Loucy (cell line): ENCODE measurements around the gene ELOA.

ENCODE experiments used
- H2AFZ ChIP-seq: fragments of 200-600 bp; sonication (generic); 2 replicates; pipeline ENCODE4 v1.6.0; 2016; ENCODE audit warnings: antibody characterized with exemption, mild to moderate bottlenecking, low read length, moderate library complexity
- H3F3A ChIP-seq: fragments of 200-600 bp; 2 replicates; pipeline ENCODE4 v1.6.0; 2016; ENCODE audit warnings: antibody characterized with exemption, low read depth, mild to moderate bottlenecking
- H3K27me3 ChIP-seq: fragments of 200-600 bp; sonication (generic); 2 replicates; pipeline ENCODE4 v1.6.1; 2014; ENCODE audit warnings: low read length, mild to moderate bottlenecking; ENCODE audit not compliant: insufficient read depth, poor library complexity, severe bottlenecking
- H3K36me3 ChIP-seq: fragments of 200-600 bp; sonication (generic); 2 replicates; pipeline ENCODE4 v1.6.1; 2016; ENCODE audit warnings: low read length; ENCODE audit not compliant: insufficient read depth
- H3K4me1 ChIP-seq: fragments of 200-600 bp; sonication (generic); 2 replicates; pipeline ENCODE4 v1.5.1; 2014; ENCODE audit warnings: low read length, mild to moderate bottlenecking; ENCODE audit not compliant: insufficient read depth, poor library complexity, severe bottlenecking
- H3K4me2 ChIP-seq: fragments of 200-600 bp; sonication (generic); 2 replicates; pipeline ENCODE4 v1.6.0; 2014; ENCODE audit warnings: antibody characterized with exemption, low read length, low read depth, mild to moderate bottlenecking; ENCODE audit not compliant: poor library complexity, severe bottlenecking
- H3K4me3 ChIP-seq: fragments of 200-600 bp; sonication (generic); 2 replicates; pipeline ENCODE4 v1.5.1; 2014; ENCODE audit warnings: low read length, mild to moderate bottlenecking, mixed read lengths; ENCODE audit not compliant: poor library complexity, severe bottlenecking
- H3K79me2 ChIP-seq: fragments of 200-600 bp; sonication (generic); 2 replicates; pipeline ENCODE4 v1.6.1; 2014; ENCODE audit warnings: low read length; ENCODE audit not compliant: insufficient read depth
- H3K9ac ChIP-seq: fragments of 200-600 bp; sonication (generic); 2 replicates; pipeline ENCODE4 v1.6.0; 2014; ENCODE audit warnings: mild to moderate bottlenecking, low read depth, low read length, moderate library complexity; ENCODE audit not compliant: poor library complexity, severe bottlenecking
- H3K9me2 ChIP-seq: fragments of 200-600 bp; sonication (generic); replicated peaks from 2 replicates; pipeline ENCODE4 v1.6.1; 2016; ENCODE audit warnings: low read depth, low read length, mixed read lengths
- H3K9me3 ChIP-seq: fragments of 200-600 bp; sonication (generic); 2 replicates; pipeline ENCODE4 v1.6.1; 2014; ENCODE audit warnings: mild to moderate bottlenecking, antibody characterized with exemption, low read length, low read depth; ENCODE audit not compliant: insufficient read depth
- H4K20me1 ChIP-seq: fragments of 200-600 bp; sonication (generic); 2 replicates; pipeline ENCODE4 v1.6.0; 2014; ENCODE audit warnings: antibody characterized with exemption, low read length, mild to moderate bottlenecking; ENCODE audit not compliant: insufficient read depth, poor library complexity, severe bottlenecking
- CTCF ChIP-seq: fragments of 200-600 bp; sonication (generic); conservative IDR thresholded peaks from 2 replicates; pipeline ENCODE4 v1.5.1; 2014; ENCODE audit warnings: mild to moderate bottlenecking, antibody characterized with exemption, low read length
- EZH2phosphoT487 ChIP-seq: fragments of 200-600 bp; IDR thresholded peaks from 2 replicates; pipeline ENCODE4 v1.6.1; 2018; ENCODE audit warnings: antibody characterized with exemption, mild to moderate bottlenecking, moderate library complexity, borderline replicate concordance

ELOA gene

GRCh38 chr1:23788695-23789094, 45.4 kb downstream of the ELOA start:
- Histone ChIP-seq H3K9ac (no peak overlapping the region), H3K9me3 (no peaks in the 10 kb centered on the region), H3K4me3 (no peak overlapping the region), H3K79me2 (peaks cover 40% of the 10 kb centered on the region), H3F3A (peaks cover 8% of the 10 kb centered on the region; the same call in 1 of the 2 replicates), H2AFZ (no peak overlapping the region), H3K36me3 (peaks cover 30% of the 10 kb centered on the region; the same call in 1 of the 2 replicates), H3K9me2 (no peaks in the 10 kb centered on the region), H3K4me2 (no peak overlapping the region), H3K4me1 (peaks cover 12% of the 10 kb centered on the region), H3K27me3 (peaks cover 4% of the 10 kb centered on the region), H4K20me1 (peaks cover 18% of the 10 kb centered on the region)
- TF ChIP-seq CTCF, result no peak
- TF ChIP-seq EZH2phosphoT487, result no peak

GRCh38 chr1:23790696-23791515, 47.6 kb downstream of the ELOA start, which contains the start of gene LYPLA2:
Gene LYPLA2 (plus strand): TSS chr1:23791145. CDS start chr1:23792683, 1,538 bp downstream.
- H3K9me3 ChIP-seq, result no peaks in the 10 kb centered on the region
- no peaks in the 10 kb centered on the region for H3K9me2 ChIP-seq
- peak within 1 kb of the TSS; percentile 92 for H3K4me2 ChIP-seq
- peak within 1 kb of the TSS; percentile 89 for H2AFZ ChIP-seq
- TF ChIP-seq CTCF (no peak), EZH2phosphoT487 (no peak)
- peaks cover 12% of the 10 kb centered on the region for H3K4me1 ChIP-seq
- H4K20me1 ChIP-seq, result peaks cover 21% of the 10 kb centered on the region
- peak within 1 kb of the TSS; percentile 100 for H3K4me3 ChIP-seq
- H3K27me3 ChIP-seq, result peaks cover 4% of the 10 kb centered on the region
- H3K36me3 ChIP-seq, result peaks cover 30% of the 10 kb centered on the region; the same call in 1 of the 2 replicates
- peaks cover 33% of the 10 kb centered on the region for H3K79me2 ChIP-seq
- peak within 1 kb of the TSS; percentile 87 for H3K9ac ChIP-seq
- H3F3A ChIP-seq, result peaks cover 8% of the 10 kb centered on the region; the same call in 1 of the 2 replicates

GRCh38 chr1:23791516-23792047, 48.3 kb downstream of the ELOA start:
- Histone ChIP-seq H3K36me3 (peaks cover 27% of the 10 kb centered on the region; the same call in 1 of the 2 replicates), H3K9ac (peak overlapping the region; percentile 87), H3K4me2 (peak overlapping the region; percentile 92), H3K4me1 (peaks cover 12% of the 10 kb centered on the region), H2AFZ (peak overlapping the region; percentile 89; the same call in 1 of the 2 replicates), H3K79me2 (peaks cover 33% of the 10 kb centered on the region), H3K27me3 (peaks cover 4% of the 10 kb centered on the region), H4K20me1 (peaks cover 21% of the 10 kb centered on the region), H3K9me2 (no peaks in the 10 kb centered on the region), H3F3A (peaks cover 8% of the 10 kb centered on the region; the same call in 1 of the 2 replicates), H3K9me3 (no peaks in the 10 kb centered on the region), H3K4me3 (peak overlapping the region; percentile 100)
- TF ChIP-seq EZH2phosphoT487, result no peak
- no peak for TF ChIP-seq CTCF
